ENCODE data around the gene RBM38. TPM values are rescaled to one million over a fixed set of nuclear protein-coding genes. Genes with fewer than 3 reads are reported as not detected.
A peak's percentile ranks its signal among the peaks of the same experiment; 100 is the strongest.
"Not testable (repeated sequence)": the region's sequence is repeated elsewhere in the genome, so short reads cannot be mapped to it uniquely, and the experiment has no call there.

The RBM38 gene
- total RNA-seq, 4 donors from 2014 or later = 6.2 to 13.3 (median 11.2) TPM

DNA sequence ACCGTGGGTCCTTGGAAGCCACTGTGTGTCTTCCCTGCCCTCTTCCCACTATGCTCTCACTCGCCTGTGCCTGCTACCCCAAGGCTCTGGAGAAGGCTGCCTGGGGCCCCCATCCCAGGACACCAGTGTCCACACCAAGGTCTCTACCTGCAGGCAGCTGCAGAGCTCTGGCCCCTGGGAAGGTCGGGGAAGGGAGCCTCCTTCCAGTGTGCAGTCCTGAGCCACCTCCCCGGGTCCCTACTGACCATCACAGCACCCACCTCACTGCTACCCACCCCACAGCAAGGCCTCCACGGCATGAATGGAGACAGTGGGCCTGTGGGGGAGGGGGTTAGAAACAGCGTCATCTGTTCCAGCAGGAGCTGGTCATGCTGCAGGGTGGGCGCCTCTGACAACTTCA is 35.6 kb downstream of the RBM38 start:
- no peak overlapping the region for H3K4me3 ChIP-seq (ENCODE audit: low read depth, poor library complexity, severe bottlenecking)
- WGBS, 2 donors = 84 to 90% methylated on average over 7 of the region's 7 CpGs

DNA sequence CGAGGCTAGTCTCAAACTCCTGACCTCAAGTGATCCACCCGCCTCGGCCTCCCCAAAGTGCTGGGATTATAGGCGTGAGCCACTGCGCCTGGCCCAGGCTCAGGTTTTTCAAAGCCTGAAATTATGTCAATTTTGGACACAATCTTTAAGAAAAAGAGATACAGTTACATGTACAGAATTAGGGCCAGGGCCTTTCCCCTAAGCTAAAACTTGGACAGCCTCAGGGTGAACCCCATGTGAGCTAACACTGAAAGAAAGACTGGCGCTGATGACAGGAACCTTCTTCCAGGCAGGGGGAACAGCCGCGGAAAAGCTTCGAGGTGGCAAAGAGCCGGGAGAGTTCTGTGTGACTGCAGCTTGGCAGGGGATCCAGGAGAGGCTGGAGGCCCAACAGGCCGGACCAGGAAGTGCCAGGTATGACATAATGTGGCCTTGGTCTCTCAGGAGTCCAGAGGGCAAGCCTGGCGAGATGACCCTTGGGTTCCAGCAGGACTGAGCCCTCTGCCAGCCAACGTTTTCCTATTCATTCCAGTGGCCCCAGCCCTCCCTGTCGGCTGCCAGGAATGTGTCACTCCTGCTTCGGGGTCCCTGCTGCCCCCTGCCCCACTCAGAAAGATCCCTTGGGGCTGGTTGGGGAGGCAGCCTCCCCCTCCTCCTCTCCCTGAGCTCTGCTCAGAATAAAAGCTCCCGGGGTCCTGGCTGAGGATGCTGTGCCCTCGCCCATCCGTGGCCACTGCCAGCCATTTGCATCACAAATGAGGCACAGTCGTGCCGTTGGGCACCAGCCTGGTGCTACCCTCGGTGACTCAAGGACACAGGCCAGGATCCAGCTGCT is 37.3 kb downstream of the RBM38 start:
- 53 to 55% methylated on average over 15 to 20 of the region's 21 CpGs for WGBS, 2 donors
- intact Hi-C loops (cut with DNase I; ENCODE audit: low total_unique reads) = no loop called here
- no peak for TF ChIP-seq POLR2A (IDR thresholded peaks at IDR 0.05)
- TF ChIP-seq, protein P1, sequence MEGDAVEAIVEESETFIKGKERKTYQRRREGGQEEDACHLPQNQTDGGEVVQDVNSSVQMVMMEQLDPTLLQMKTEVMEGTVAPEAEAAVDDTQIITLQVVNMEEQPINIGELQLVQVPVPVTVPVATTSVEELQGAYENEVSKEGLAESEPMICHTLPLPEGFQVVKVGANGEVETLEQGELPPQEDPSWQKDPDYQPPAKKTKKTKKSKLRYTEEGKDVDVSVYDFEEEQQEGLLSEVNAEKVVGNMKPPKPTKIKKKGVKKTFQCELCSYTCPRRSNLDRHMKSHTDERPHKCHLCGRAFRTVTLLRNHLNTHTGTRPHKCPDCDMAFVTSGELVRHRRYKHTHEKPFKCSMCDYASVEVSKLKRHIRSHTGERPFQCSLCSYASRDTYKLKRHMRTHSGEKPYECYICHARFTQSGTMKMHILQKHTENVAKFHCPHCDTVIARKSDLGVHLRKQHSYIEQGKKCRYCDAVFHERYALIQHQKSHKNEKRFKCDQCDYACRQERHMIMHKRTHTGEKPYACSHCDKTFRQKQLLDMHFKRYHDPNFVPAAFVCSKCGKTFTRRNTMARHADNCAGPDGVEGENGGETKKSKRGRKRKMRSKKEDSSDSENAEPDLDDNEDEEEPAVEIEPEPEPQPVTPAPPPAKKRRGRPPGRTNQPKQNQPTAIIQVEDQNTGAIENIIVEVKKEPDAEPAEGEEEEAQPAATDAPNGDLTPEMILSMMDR (IDR thresholded peaks at IDR 0.05) = no peak
- no peak for DNase-seq (ENCODE audit: low spot score in 2 of 2)
- no peak overlapping the region for H3K4me3 ChIP-seq (ENCODE audit: low read depth, poor library complexity, severe bottlenecking)

More for the DNA sequence above, 35.6 kb downstream of the RBM38 start:
- no peak for TF ChIP-seq POLR2A (IDR thresholded peaks at IDR 0.05)
- TF ChIP-seq, protein P1 (IDR thresholded peaks at IDR 0.05) = no peak
- intact Hi-C loops (cut with DNase I; ENCODE audit: low total_unique reads) = no loop called here
- DNase-seq (ENCODE audit: low spot score in 2 of 2) = no peak

DNA sequence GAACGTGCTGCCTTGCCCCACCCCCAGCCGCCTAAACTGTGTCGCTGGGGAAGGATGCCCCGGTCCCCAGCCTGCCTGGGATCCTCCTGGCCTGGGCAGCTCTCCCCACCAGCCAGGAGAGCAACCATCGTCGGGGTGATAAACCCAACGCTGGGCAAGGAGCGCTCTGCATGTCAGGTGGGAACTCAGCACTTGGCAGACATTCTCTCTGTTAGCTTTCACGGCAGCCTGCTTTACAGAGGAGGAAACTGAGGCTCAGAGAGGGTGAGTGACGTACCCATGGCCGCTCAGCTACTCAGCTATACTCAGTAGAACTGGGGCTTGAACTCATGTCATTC is 37.9 kb downstream of the RBM38 start:
- H3K4me3 ChIP-seq (ENCODE audit: low read depth, poor library complexity, severe bottlenecking) = no peak overlapping the region
- TF ChIP-seq POLR2A (IDR thresholded peaks at IDR 0.05) = no peak
- TF ChIP-seq, protein P1 (IDR thresholded peaks at IDR 0.05) = no peak
- DNase-seq (ENCODE audit: low spot score in 2 of 2) = no peak
- intact Hi-C loops (cut with DNase I; ENCODE audit: low total_unique reads) = no loop called here
- WGBS, 2 donors = 75 to 76% methylated on average over 9 of the region's 11 CpGs

- 70 to 75% methylated on average over 7 of the region's 7 CpGs for WGBS, 2 donors
- no peak for TF ChIP-seq POLR2A (IDR thresholded peaks at IDR 0.05)
- TF ChIP-seq, protein P1 (IDR thresholded peaks at IDR 0.05) = peak in 1 of 3 donors; percentile 27
- intact Hi-C loops (cut with DNase I; ENCODE audit: low total_unique reads) = no loop called here
- no peak overlapping the region for H3K4me3 ChIP-seq (ENCODE audit: low read depth, poor library complexity, severe bottlenecking)
- no peak for DNase-seq (ENCODE audit: low spot score in 2 of 2)
Measured at GRCh38 chr20:57429580-57430200, 38.5 kb downstream of the RBM38 start.

DNA sequence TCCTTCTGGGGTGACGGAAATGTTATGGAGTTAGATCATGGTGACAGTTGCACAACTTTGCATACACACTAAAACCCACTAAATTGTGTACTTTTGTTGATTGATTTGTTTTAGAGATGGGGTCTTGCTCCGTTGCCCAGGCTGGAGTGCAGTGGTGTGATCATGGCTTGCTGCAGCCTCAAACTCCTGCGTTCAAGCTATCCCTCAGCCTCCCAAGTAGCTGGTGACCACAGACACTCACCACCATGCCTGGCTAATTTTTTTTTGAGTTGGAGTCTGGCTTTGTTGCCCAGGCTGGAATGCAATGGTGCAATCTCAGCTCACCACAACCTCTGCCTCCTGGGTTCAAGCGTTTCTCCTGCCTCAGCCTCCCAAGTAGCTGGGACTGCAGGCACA is 39.0 kb downstream of the RBM38 start:
- DNase-seq (ENCODE audit: low spot score in 2 of 2); H3K4me3 ChIP-seq (ENCODE audit: low read depth, poor library complexity, severe bottlenecking); intact Hi-C loops (cut with DNase I; ENCODE audit: low total_unique reads): not testable (repeated sequence)
- WGBS, 2 donors = 80 to 87% methylated on average over 4 of the region's 4 CpGs

- no peak for TF ChIP-seq POLR2A (IDR thresholded peaks at IDR 0.05)
- TF ChIP-seq, protein P1 (IDR thresholded peaks at IDR 0.05) = no peak
- intact Hi-C loops (cut with DNase I; ENCODE audit: low total_unique reads) = no loop called here
- H3K4me3 ChIP-seq (ENCODE audit: low read depth, poor library complexity, severe bottlenecking) = no peak overlapping the region
- DNase-seq (ENCODE audit: low spot score in 2 of 2) = no peak
- 75% methylated on average over 5 of the region's 5 CpGs for WGBS, 2 donors
Measured at GRCh38 chr20:57431539-57431835, 40.3 kb downstream of the RBM38 start.

Data from lower leg skin (tissue), 4 donors.